DND-41 (cell line): ENCODE data around the gene GATD1.

ENCODE experiments used
- ATAC-seq: fragments of 200-7000 bp; cut with Tn5 transposase; 3 replicates; pipeline ENCODE4 v1.9.1; 2021; ENCODE audit warnings: low read depth; ENCODE audit not compliant: insufficient read depth
- DNase-seq: peaks from one replicate; pipeline ENCODE4 v3.0.0-alpha.2; 2020
- H2AFZ ChIP-seq: 2 replicates; pipeline ENCODE4 v1.6.0; 2012; ENCODE audit warnings: low read depth, low read length
- H3K27ac ChIP-seq: 2 replicates; pipeline ENCODE4 v1.5.1; 2012; ENCODE audit warnings: low read length, inconsistent platforms
- H3K27me3 ChIP-seq: fragments of 200-600 bp; sonication (generic); 2 replicates; pipeline ENCODE4 v1.6.0; 2012; ENCODE audit warnings: low read length, mild to moderate bottlenecking, inconsistent platforms; ENCODE audit not compliant: insufficient read depth, poor library complexity
- H3K36me3 ChIP-seq: 2 replicates; pipeline ENCODE4 v1.5.1; 2012; ENCODE audit warnings: low read length, inconsistent platforms; ENCODE audit not compliant: insufficient read depth
- H3K4me1 ChIP-seq: 2 replicates; pipeline ENCODE4 v1.5.1; 2012; ENCODE audit warnings: mild to moderate bottlenecking, low read length; ENCODE audit not compliant: insufficient read depth
- H3K4me2 ChIP-seq: 2 replicates; pipeline ENCODE4 v1.6.0; 2012; ENCODE audit warnings: mild to moderate bottlenecking, moderate library complexity, low read length, inconsistent platforms; ENCODE audit not compliant: insufficient read depth
- H3K4me3 ChIP-seq, 2 experiments: fragments of 200-600 bp in 1 of 2; shearing (Covaris generic) in 1 of 2; 2 replicates each; pipeline ENCODE4 v1.5.1; 2012 to 2016; ENCODE audit warnings: inconsistent platforms in 2 of 2, low read length in 2 of 2, mild to moderate bottlenecking in 2 of 2, low read depth in 1 of 2, moderate library complexity in 1 of 2
- H3K79me2 ChIP-seq: 2 replicates; pipeline ENCODE4 v1.6.0; 2012; ENCODE audit warnings: low read length, inconsistent platforms; ENCODE audit not compliant: insufficient read depth
- H3K9ac ChIP-seq: 2 replicates; pipeline ENCODE4 v1.6.0; 2012; ENCODE audit warnings: low read depth, mild to moderate bottlenecking, inconsistent platforms, low read length, moderate library complexity
- H3K9me3 ChIP-seq: 2 replicates; pipeline ENCODE4 v1.5.1; 2012; ENCODE audit warnings: low read length, moderate library complexity, mild to moderate bottlenecking, inconsistent platforms; ENCODE audit not compliant: insufficient read depth, severe bottlenecking
- H4K20me1 ChIP-seq: 2 replicates; pipeline ENCODE4 v1.6.0; 2012; ENCODE audit warnings: low read length; ENCODE audit not compliant: insufficient read depth
- CTCF ChIP-seq: IDR thresholded peaks from 2 replicates; pipeline ENCODE4 v1.5.1; 2012; ENCODE audit warnings: borderline replicate concordance, low read length, moderate library complexity, mild to moderate bottlenecking; ENCODE audit not compliant: poor library complexity, severe bottlenecking; ENCODE audit errors: extremely low read depth
- EZH2 ChIP-seq: IDR thresholded peaks from 3 replicates; pipeline ENCODE4 v1.6.1; 2012; ENCODE audit warnings: borderline replicate concordance, low read depth, mild to moderate bottlenecking, moderate library complexity, low read length, inconsistent platforms; ENCODE audit not compliant: severe bottlenecking

GATD1 gene

GRCh38 chr11:788009-788640 lies 10.8 kb upstream of the GATD1 start:
- Histone ChIP-seq H3K4me3 (no peak overlapping the region), H3K27me3 (no peaks in the 10 kb centered on the region), H3K9ac (no peak overlapping the region), H3K36me3 (peaks cover 20% of the 10 kb centered on the region), H3K4me2 (no peak overlapping the region), H3K9me3 (no peaks in the 10 kb centered on the region), H2AFZ (no peak overlapping the region), H3K4me1 (no peaks in the 10 kb centered on the region), H4K20me1 (peaks cover 14% of the 10 kb centered on the region), H3K27ac (no peak overlapping the region), H3K79me2 (no peaks in the 10 kb centered on the region)
- TF ChIP-seq EZH2: no peak
- no peak for TF ChIP-seq CTCF
- ATAC-seq (no peak), DNase-seq (no peak)

GRCh38 chr11:787084-787675 lies 9.9 kb upstream of the GATD1 start:
- Histone ChIP-seq H3K79me2 (no peaks in the 10 kb centered on the region), H3K27ac (no peak overlapping the region), H3K4me3 (no peak overlapping the region), H3K4me2 (no peak overlapping the region), H3K9ac (no peak overlapping the region), H3K4me1 (no peaks in the 10 kb centered on the region), H2AFZ (no peak overlapping the region), H3K36me3 (peaks cover 13% of the 10 kb centered on the region), H3K27me3 (no peaks in the 10 kb centered on the region), H3K9me3 (no peaks in the 10 kb centered on the region), H4K20me1 (peaks cover 18% of the 10 kb centered on the region)
- no peak for ATAC-seq
- TF ChIP-seq CTCF: no peak
- no peak for TF ChIP-seq EZH2
- no peak for DNase-seq

- H3K4me3 ChIP-seq: no peak overlapping the region
- TF ChIP-seq EZH2: no peak
- peaks cover 24% of the 10 kb centered on the region for H4K20me1 ChIP-seq
- H3K36me3 ChIP-seq: 0 out of 2 replicates have a peak, but pooled peaks cover 6% of the 10 kb centered on the region
- no peaks in the 10 kb centered on the region for H3K79me2 ChIP-seq
- H3K27me3 ChIP-seq: no peaks in the 10 kb centered on the region
- H3K27ac ChIP-seq: no peak overlapping the region
- no peak overlapping the region for H3K4me2 ChIP-seq
- H2AFZ ChIP-seq: no peak overlapping the region
- DNase-seq (no peak), ATAC-seq (no peak)
- H3K4me1 ChIP-seq: no peaks in the 10 kb centered on the region
- H3K9ac ChIP-seq: no peak overlapping the region
- no peaks in the 10 kb centered on the region for H3K9me3 ChIP-seq
Observed at GRCh38 chr11:786235-787083, 9.2 kb upstream of the GATD1 start.

- Histone ChIP-seq H3K4me3 (no peak overlapping the region), H2AFZ (no peak overlapping the region), H3K9ac (no peak overlapping the region), H3K79me2 (peaks cover 17% of the 10 kb centered on the region), H3K27me3 (no peaks in the 10 kb centered on the region), H3K4me2 (no peak overlapping the region), H3K9me3 (no peaks in the 10 kb centered on the region), H3K4me1 (peaks cover 21% of the 10 kb centered on the region), H4K20me1 (peaks cover 32% of the 10 kb centered on the region), H3K36me3 (peaks cover 24% of the 10 kb centered on the region), H3K27ac (no peak overlapping the region)
- TF ChIP-seq CTCF (no peak), EZH2 (no peak)
- DNase-seq (no peak), ATAC-seq (no peak)
Observed at GRCh38 chr11:783581-784015, 6.3 kb upstream of the GATD1 start.
